HCT116 (cell line): ENCODE results near the gene MCM9. TPM values are rescaled to one million over a fixed set of nuclear protein-coding genes. Genes with fewer than 3 reads are reported as not detected.

ENCODE experiments used
- ATAC-seq: fragments of 200-7000 bp; cut with Tn5 transposase; 2 replicates; pipeline ENCODE4 v1.9.1; 2020; ENCODE audit warnings: mild to moderate bottlenecking, moderate library complexity
- BruUV-seq: library from RNA; stranded (reverse); fragments of 400-500 nt; replicated peaks from 2 replicates; lab custom pipeline; 2021; lab: Mats Ljungman, UMichigan
- CTCF ChIA-PET: fragments of 300-600 bp; sonication (Branson Sonifier 250); formaldehyde crosslinking; loops from one replicate; lab custom pipeline; 2021; ENCODE audit warnings: antibody characterized with exemption; lab: Charles Lee
- POLR2A ChIA-PET: fragments of 300-600, 350-600 bp; sonication (Branson Sonifier 250); formaldehyde crosslinking; loops from one replicate; lab custom pipeline; 2021; ENCODE audit warnings: antibody characterized with exemption; lab: Charles Lee
- RAD21 ChIA-PET, 2 experiments: fragments of 300-600 bp; sonication (Branson Sonifier 250); formaldehyde crosslinking; loops; one replicate each; lab custom pipeline; 2023; ENCODE audit warnings: low total read pairs in 2 of 2; ENCODE audit not compliant: uncharacterized antibody in 2 of 2, unreplicated experiment in 2 of 2, low non-redundant PET in 1 of 2; lab: Charles Lee
- DNase-seq: peaks from one replicate; pipeline ENCODE4 v3.0.0-alpha.2; 2010; ENCODE audit warnings: low read depth, low spot score
- H2AFZ ChIP-seq: fragments of 200-600 bp; shearing (Covaris generic), sonication (generic); 2 replicates; pipeline ENCODE4 v1.6.1; 2017; ENCODE audit warnings: low read depth, mixed run types, mixed read lengths, antibody characterized with exemption, low read length; ENCODE audit not compliant: poor library complexity, severe bottlenecking
- H3K27ac ChIP-seq: 2 replicates; pipeline ENCODE4 v1.5.1; 2012; ENCODE audit warnings: low read depth, low read length
- H3K27me3 ChIP-seq: fragments of 200-600 bp; sonication (generic); 2 replicates; pipeline ENCODE4 v1.6.1; 2016; ENCODE audit warnings: mixed run types, low read length, mixed read lengths; ENCODE audit not compliant: insufficient read depth
- H3K36me3 ChIP-seq, 2 experiments: fragments of 200-500 bp in 1 of 2; fragments of 200-600 bp in 1 of 2; sonication (Bioruptor generic) in 1 of 2; sonication (generic) in 1 of 2; 2 replicates each; pipeline versions ENCODE4 v1.5.1 to v1.6.1; 2014 to 2016; ENCODE audit warnings: low read length in 2 of 2, inconsistent platforms in 1 of 2, mixed read lengths in 1 of 2, mixed run types in 1 of 2; ENCODE audit not compliant: insufficient read depth in 2 of 2, control insufficient read depth in 1 of 2
- H3K4me1 ChIP-seq, 2 experiments: fragments of 200-600 bp in 1 of 2; sonication (generic) in 1 of 2; 2 replicates each; pipeline versions ENCODE4 v1.5.1 to v1.6.1; 2012 to 2017; ENCODE audit warnings: low read length in 2 of 2, inconsistent platforms in 1 of 2, mild to moderate bottlenecking in 1 of 2, mixed read lengths in 1 of 2, mixed run types in 1 of 2, moderate library complexity in 1 of 2; ENCODE audit not compliant: insufficient read depth in 2 of 2, control insufficient read depth in 1 of 2
- H3K4me2 ChIP-seq: fragments of 200-600 bp; sonication (generic); 2 replicates; pipeline ENCODE4 v1.6.1; 2017; ENCODE audit warnings: mixed run types, low read length, mixed read lengths
- H3K4me3 ChIP-seq, 2 experiments: fragments of 200-600 bp in 1 of 2; sonication (generic) in 1 of 2; replicated peaks in 1 of 2; 2 replicates each; pipeline ENCODE4 v1.5.1; 2011 to 2016; ENCODE audit warnings: low read length in 2 of 2, control low read depth in 1 of 2, low read depth in 1 of 2, mild to moderate bottlenecking in 1 of 2, mixed read lengths in 1 of 2, mixed run types in 1 of 2
- H3K79me2 ChIP-seq: fragments of 200-600 bp; sonication (generic); 2 replicates; pipeline ENCODE4 v1.6.1; 2017; ENCODE audit warnings: mild to moderate bottlenecking, mixed run types, low read length, moderate library complexity, mixed read lengths; ENCODE audit not compliant: insufficient read depth
- H3K9ac ChIP-seq: fragments of 200-600 bp; sonication (generic); 2 replicates; pipeline ENCODE4 v1.6.1; 2016; ENCODE audit warnings: low read length, mixed read lengths
- H3K9me2 ChIP-seq: fragments of 200-600 bp; sonication (generic), shearing (Covaris generic); 2 replicates; pipeline ENCODE4 v1.6.1; 2017; ENCODE audit warnings: mixed run types, mild to moderate bottlenecking, moderate library complexity; ENCODE audit not compliant: insufficient read depth
- H3K9me3 ChIP-seq, 2 experiments: fragments of 200-500 bp in 1 of 2; fragments of 200-600 bp in 1 of 2; sonication (Bioruptor generic) in 1 of 2; sonication (generic) in 1 of 2; 2 replicates each; pipeline ENCODE4 v1.6.1; 2014 to 2017; ENCODE audit warnings: low read length in 2 of 2, mixed read lengths in 2 of 2, inconsistent platforms in 1 of 2, low read depth in 1 of 2, mild to moderate bottlenecking in 1 of 2, mixed run types in 1 of 2, moderate library complexity in 1 of 2; ENCODE audit not compliant: control insufficient read depth in 1 of 2, insufficient read depth in 1 of 2
- H4K20me1 ChIP-seq: fragments of 200-600 bp; sonication (generic), shearing (Covaris generic); 2 replicates; pipeline ENCODE4 v1.6.1; 2017; ENCODE audit warnings: mixed run types, mild to moderate bottlenecking, moderate library complexity; ENCODE audit not compliant: insufficient read depth
- CTCF ChIP-seq, 3 experiments: fragments of 200-600 bp in 1 of 3; sonication (generic) in 1 of 3; IDR thresholded peaks in 2 of 3; conservative IDR thresholded peaks in 1 of 3; 2 replicates each; pipeline ENCODE4 v1.5.1; 2012 to 2017; ENCODE audit warnings: low read depth in 2 of 3, low read length in 2 of 3, antibody characterized with exemption in 1 of 3, borderline replicate concordance in 1 of 3, control low read depth in 1 of 3, mild to moderate bottlenecking in 1 of 3, mixed read lengths in 1 of 3, mixed run types in 1 of 3, moderate library complexity in 1 of 3; ENCODE audit not compliant: insufficient read depth in 1 of 3
- EGR1 ChIP-seq: IDR thresholded peaks from 2 replicates; pipeline ENCODE4 v1.6.1; 2012; ENCODE audit warnings: low read depth
- EZH2 ChIP-seq: fragments of 200-600 bp; sonication (generic); IDR thresholded peaks from 2 replicates; pipeline ENCODE4 v1.6.1; 2017; ENCODE audit warnings: antibody characterized with exemption, mixed run types
- FOSL1 ChIP-seq: IDR thresholded peaks from 2 replicates; pipeline ENCODE4 v1.6.1; 2012; ENCODE audit warnings: low read depth
- POLR2A ChIP-seq: IDR thresholded peaks from 2 replicates; pipeline ENCODE4 v1.7.0; 2011; ENCODE audit warnings: borderline replicate concordance; ENCODE audit not compliant: insufficient read depth, insufficient read length; ENCODE audit errors: extremely low read depth
- POLR2AphosphoS5 ChIP-seq: IDR thresholded peaks from 2 replicates; pipeline ENCODE4 v1.6.1; 2011; ENCODE audit warnings: mild to moderate bottlenecking, low read depth, low read length, moderate library complexity
- RAD21 ChIP-seq: IDR thresholded peaks from 2 replicates; pipeline ENCODE4 v1.6.1; 2012; ENCODE audit warnings: low read depth, mild to moderate bottlenecking
- SIN3A ChIP-seq: IDR thresholded peaks from 2 replicates; pipeline ENCODE4 v1.6.1; 2012; ENCODE audit warnings: low read depth
- SP1 ChIP-seq: IDR thresholded peaks from 2 replicates; pipeline ENCODE4 v1.6.1; 2012; ENCODE audit warnings: low read depth
- YY1 ChIP-seq: IDR thresholded peaks from 2 replicates; pipeline ENCODE4 v1.6.1; 2011; ENCODE audit warnings: low read length, low read depth, moderate library complexity, mild to moderate bottlenecking; ENCODE audit not compliant: insufficient replicate concordance; ENCODE audit errors: extremely low read depth
- ZFX ChIP-seq: fragments of 450-650 bp; IDR thresholded peaks from 2 replicates; pipeline ENCODE4 v1.6.1; 2017
- intact Hi-C: fragments of 100-400 bp; cut with micrococcal nuclease; formaldehyde crosslinking; loops from 2 replicates; pipeline ENCODE4 v1.10.0; 2022
- total RNA-seq: library from RNA; stranded (reverse); gene quantifications from one replicate; pipeline ENCODE4 v1.2.1, GENCODE V29; 2021; ENCODE audit not compliant: unreplicated experiment
- TF ChIP-seq, protein P1 (sequence below): IDR thresholded peaks from 2 replicates; pipeline ENCODE4 v1.6.1; 2012
- TF ChIP-seq, protein P2 (sequence below): IDR thresholded peaks from 2 replicates; pipeline ENCODE4 v1.6.1; 2012; ENCODE audit warnings: low read depth

Gene MCM9
- total RNA-seq, 1 experiment from 2014 or later: 13.6 TPM

- no peak for TF ChIP-seq CTCF (IDR thresholded peaks at IDR 0.05 in 2 of 3, conservative IDR thresholded peaks at IDR 0.05 in 1 of 3; ENCODE audit: borderline replicate concordance in 1 of 3, insufficient read depth in 1 of 3, low read depth in 2 of 3, low read length in 2 of 3)
- no peak for TF ChIP-seq YY1
- TF ChIP-seq, protein P1, sequence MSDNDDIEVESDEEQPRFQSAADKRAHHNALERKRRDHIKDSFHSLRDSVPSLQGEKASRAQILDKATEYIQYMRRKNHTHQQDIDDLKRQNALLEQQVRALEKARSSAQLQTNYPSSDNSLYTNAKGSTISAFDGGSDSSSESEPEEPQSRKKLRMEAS: no peak
Observed at GRCh38 chr6:118780668-118781067, 154.3 kb downstream of the MCM9 start (continued).

GRCh38 chr6:118776607-118777549 lies 158.1 kb downstream of the MCM9 start:
- no peak overlapping the region for H3K27ac ChIP-seq
- H3K9me2 ChIP-seq: no peaks in the 10 kb centered on the region
- no peaks in the 10 kb centered on the region for H4K20me1 ChIP-seq
- DNase-seq (peak; percentile 57), ATAC-seq (peak; percentile 96)
- H3K9ac ChIP-seq: no peak overlapping the region
- no peaks in the 10 kb centered on the region for H3K36me3 ChIP-seq
- no peaks in the 10 kb centered on the region for H3K9me3 ChIP-seq
- ChIA-PET POLR2A (no interaction called here), CTCF (interaction anchor here (1.2 kb wide), 1 partner anchor 19 kb away, joined by 3 read pairs; no protein-coding TSS in a partner anchor), RAD21 (no interaction called here)
- BruUV-seq: no TSS peak
- H3K4me2 ChIP-seq: no peak overlapping the region
- no peak overlapping the region for H3K4me3 ChIP-seq
- intact Hi-C loops: loop anchor here (1.0 to 5.0 kb wide), 3 partner anchors 210 to 937 kb away; no protein-coding TSS in a partner anchor
- peaks cover 8% of the 10 kb centered on the region in 2 experiments; a peak in 2 of 4 replicates for H3K4me1 ChIP-seq
- H2AFZ ChIP-seq: no peak overlapping the region
- no peaks in the 10 kb centered on the region for H3K79me2 ChIP-seq
- H3K27me3 ChIP-seq: no peaks in the 10 kb centered on the region
- TF ChIP-seq SIN3A (no peak), FOSL1 (no peak), EGR1 (no peak), EZH2 (no peak), SP1 (peak; percentile 26; the same call in 1 of the 2 replicates), YY1 (peak; percentile 22), CTCF (IDR thresholded peaks at IDR 0.05 in 2 of 3, conservative IDR thresholded peaks at IDR 0.05 in 1 of 3; ENCODE audit: borderline replicate concordance in 1 of 3, insufficient read depth in 1 of 3, low read depth in 2 of 3, low read length in 2 of 3) (peak; percentile 59 to 84 (median 81); a peak in 5 of 6 replicates), POLR2AphosphoS5 (no peak), RAD21 (peak; percentile 66), POLR2A (no peak), ZFX (no peak)
- TF ChIP-seq, protein P2, sequence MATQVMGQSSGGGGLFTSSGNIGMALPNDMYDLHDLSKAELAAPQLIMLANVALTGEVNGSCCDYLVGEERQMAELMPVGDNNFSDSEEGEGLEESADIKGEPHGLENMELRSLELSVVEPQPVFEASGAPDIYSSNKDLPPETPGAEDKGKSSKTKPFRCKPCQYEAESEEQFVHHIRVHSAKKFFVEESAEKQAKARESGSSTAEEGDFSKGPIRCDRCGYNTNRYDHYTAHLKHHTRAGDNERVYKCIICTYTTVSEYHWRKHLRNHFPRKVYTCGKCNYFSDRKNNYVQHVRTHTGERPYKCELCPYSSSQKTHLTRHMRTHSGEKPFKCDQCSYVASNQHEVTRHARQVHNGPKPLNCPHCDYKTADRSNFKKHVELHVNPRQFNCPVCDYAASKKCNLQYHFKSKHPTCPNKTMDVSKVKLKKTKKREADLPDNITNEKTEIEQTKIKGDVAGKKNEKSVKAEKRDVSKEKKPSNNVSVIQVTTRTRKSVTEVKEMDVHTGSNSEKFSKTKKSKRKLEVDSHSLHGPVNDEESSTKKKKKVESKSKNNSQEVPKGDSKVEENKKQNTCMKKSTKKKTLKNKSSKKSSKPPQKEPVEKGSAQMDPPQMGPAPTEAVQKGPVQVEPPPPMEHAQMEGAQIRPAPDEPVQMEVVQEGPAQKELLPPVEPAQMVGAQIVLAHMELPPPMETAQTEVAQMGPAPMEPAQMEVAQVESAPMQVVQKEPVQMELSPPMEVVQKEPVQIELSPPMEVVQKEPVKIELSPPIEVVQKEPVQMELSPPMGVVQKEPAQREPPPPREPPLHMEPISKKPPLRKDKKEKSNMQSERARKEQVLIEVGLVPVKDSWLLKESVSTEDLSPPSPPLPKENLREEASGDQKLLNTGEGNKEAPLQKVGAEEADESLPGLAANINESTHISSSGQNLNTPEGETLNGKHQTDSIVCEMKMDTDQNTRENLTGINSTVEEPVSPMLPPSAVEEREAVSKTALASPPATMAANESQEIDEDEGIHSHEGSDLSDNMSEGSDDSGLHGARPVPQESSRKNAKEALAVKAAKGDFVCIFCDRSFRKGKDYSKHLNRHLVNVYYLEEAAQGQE: no peak
- TF ChIP-seq, protein P1: peak; percentile 54
